ENCODE data around the gene ZYG11A. TPM values are rescaled to one million over a fixed set of nuclear protein-coding genes. Genes with fewer than 3 reads are reported as not detected.

ZYG11A gene
- total and polyA plus RNA-seq, 2 of the 8 experiments (the other 6 are each of a cell fraction or from before 2014, with no cell fraction given): 0.89 to 2.6 TPM

DNA sequence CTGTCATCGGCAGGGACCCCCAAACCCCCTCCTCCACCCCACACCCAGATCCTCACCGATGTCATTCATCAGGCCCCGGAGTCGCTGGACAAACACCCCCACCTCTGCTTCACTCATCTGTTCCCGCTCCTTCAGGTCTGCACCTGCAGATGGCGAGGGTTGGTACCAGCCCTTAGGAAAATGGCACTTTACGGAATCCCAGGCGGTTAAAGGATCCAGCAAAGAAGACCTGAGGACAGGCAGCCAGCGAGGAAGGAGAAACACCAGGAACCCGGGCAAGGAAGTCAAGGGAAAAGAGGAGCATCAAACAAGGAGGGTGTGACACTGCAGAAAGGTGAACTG, 65.2 kb downstream of the ZYG11A start:
- DNase-seq (ENCODE audit: low read depth in 1 of 2, low spot score in 2 of 2): no peak
- H4K8ac ChIP-seq (ENCODE audit: extremely low read depth, insufficient read depth, low read length): no peak overlapping the region; the same call in 1 of the 2 replicates
- no peak overlapping the region for H3K4ac ChIP-seq (replicated peaks; ENCODE audit: insufficient read length, low read depth, low read length)

More for the DNA sequence above, 65.2 kb downstream of the ZYG11A start:
- TF ChIP-seq TBP (IDR thresholded peaks at IDR 0.05; ENCODE audit: low read depth, low read length): no peak
- no peak for TF ChIP-seq EP300 (IDR thresholded peaks at IDR 0.05; ENCODE audit: borderline replicate concordance in 1 of 2, low read depth in 2 of 2, low read length in 2 of 2)
- TF ChIP-seq SP2 (IDR thresholded peaks at IDR 0.05; ENCODE audit: low read length): no peak
- Histone ChIP-seq H2AK5ac (ENCODE audit: low read depth, low read length) (no peak overlapping the region), H2BK120ac (replicated peaks; ENCODE audit: low read depth, low read length) (no peak overlapping the region), H4K91ac (replicated peaks; ENCODE audit: insufficient read length, low read length) (no peak overlapping the region), H4K20me1 (replicated peaks in 1 of 2; ENCODE audit: control insufficient read depth in 1 of 2, insufficient read depth in 2 of 2, low read length in 2 of 2) (no peaks in the 10 kb centered on the region), H2AFZ (ENCODE audit: low read length) (no peak overlapping the region), H3K36me3 (ENCODE audit: control insufficient read depth in 2 of 4, insufficient read depth in 4 of 4, low read length in 3 of 4) (no peaks in the 10 kb centered on the region; a peak in 1 of 8 replicates), H3K18ac (ENCODE audit: extremely low read depth, low read length) (no peak overlapping the region), H2BK20ac (ENCODE audit: low read length) (no peak overlapping the region), H3K23ac (ENCODE audit: insufficient read length) (no peak overlapping the region), H2BK5ac (ENCODE audit: low read depth, low read length) (no peak overlapping the region), H3K56ac (replicated peaks; ENCODE audit: insufficient read length, low read depth, low read length) (no peak overlapping the region), H3K4me2 (ENCODE audit: insufficient read depth in 1 of 2, low read depth in 2 of 2, low read length in 2 of 2) (no peak overlapping the region), H3K4me3 (ENCODE audit: extremely low read depth in 1 of 4, insufficient read depth in 2 of 4, low read depth in 3 of 4, low read length in 4 of 4) (no peak overlapping the region), H3K79me1 (ENCODE audit: low read depth, low read length) (no peaks in the 10 kb centered on the region), H2BK12ac (ENCODE audit: low read depth, low read length) (no peak overlapping the region), H2BK15ac (ENCODE audit: low read length) (no peak overlapping the region), H3K9ac (replicated peaks in 1 of 4; ENCODE audit: extremely low read depth in 1 of 4, low read depth in 3 of 4, low read length in 3 of 4) (no peak overlapping the region), H3K4me1 (replicated peaks in 1 of 4; ENCODE audit: control insufficient read depth in 3 of 4, insufficient read depth in 4 of 4, low read length in 3 of 4) (peaks cover 0 to 8% (median 3%) of the 10 kb centered on the region in 4 experiments; a peak in 6 of 7 replicates), H3K23me2 (ENCODE audit: low read depth, low read length) (no peaks in the 10 kb centered on the region), H3K9me3 (ENCODE audit: insufficient read depth in 2 of 2, low read depth in 1 of 2, low read length in 1 of 2) (no peaks in the 10 kb centered on the region), H4K5ac (ENCODE audit: insufficient read length, low read depth, low read length) (no peak overlapping the region), H3K27ac (ENCODE audit: low read depth, low read length) (no peak overlapping the region), H3K27me3 (replicated peaks in 1 of 4; ENCODE audit: control insufficient read depth in 3 of 4, extremely low read depth in 1 of 4, insufficient read depth in 3 of 4, low read length in 3 of 4) (no peaks in the 10 kb centered on the region), H3K14ac (ENCODE audit: insufficient read length) (no peak overlapping the region), H3K79me2 (ENCODE audit: control insufficient read depth in 1 of 2, insufficient read depth in 2 of 2, low read length in 2 of 2) (no peaks in the 10 kb centered on the region)
- WGBS, 2 experiments (ENCODE audit: extremely low coverage in 1 of 2, insufficient coverage in 1 of 2, insufficient read length in 1 of 2, insufficient replicate concordance in 2 of 2, low coverage in 1 of 2, low lambda C conversion rate in 2 of 2, missing lambda C conversion rate in 1 of 2): 94% methylated on average over 9 of the region's 10 CpGs; no CpG with 5 or more reads in 1 of the 2 experiments
- ChIA-PET CTCF (ENCODE audit: partially characterized antibody) (no interaction called here), POLR2A (ENCODE audit: partially characterized antibody) (no interaction called here)
- FAIRE-seq: no peak
